Endothelial cell (in vitro differentiated cells): ENCODE results near the gene C4B. TPM values are rescaled to one million over a fixed set of nuclear protein-coding genes. Genes with fewer than 3 reads are reported as not detected.
"Not testable (repeated sequence)": the region's sequence is repeated elsewhere in the genome, so short reads cannot be mapped to it uniquely, and the experiment has no call there.

Experiments
- DNase-seq: peaks from one replicate; pipeline ENCODE4 v3.0.0; 2021; ENCODE audit warnings: low spot score
- H3K27ac Mint-ChIP-seq: one replicate; pipeline ENCODE4 v1.8.0; 2021; ENCODE audit warnings: mixed read lengths, inconsistent platforms; ENCODE audit not compliant: unreplicated experiment
- H3K27me3 Mint-ChIP-seq: one replicate; pipeline ENCODE4 v1.8.0; 2021; ENCODE audit warnings: mild to moderate bottlenecking, moderate library complexity, mixed read lengths, inconsistent platforms; ENCODE audit not compliant: unreplicated experiment
- H3K36me3 Mint-ChIP-seq: one replicate; pipeline ENCODE4 v1.8.0; 2021; ENCODE audit warnings: mild to moderate bottlenecking, low read depth, mixed read lengths, inconsistent platforms; ENCODE audit not compliant: unreplicated experiment
- H3K4me1 Mint-ChIP-seq: one replicate; pipeline ENCODE4 v1.8.0; 2021; ENCODE audit warnings: mild to moderate bottlenecking, mixed read lengths, inconsistent platforms; ENCODE audit not compliant: unreplicated experiment
- H3K4me3 Mint-ChIP-seq: one replicate; pipeline ENCODE4 v1.8.0; 2021; ENCODE audit warnings: mild to moderate bottlenecking, mixed read lengths, inconsistent platforms; ENCODE audit not compliant: unreplicated experiment
- H3K9me3 Mint-ChIP-seq: one replicate; pipeline ENCODE4 v1.8.0; 2021; ENCODE audit warnings: mixed read lengths, inconsistent platforms; ENCODE audit not compliant: unreplicated experiment
- total RNA-seq: library from RNA; stranded (reverse); fragmentation: NEBNext Ultra II Directional; extraction: Animal tissue kit (Norgen Biotek cat#: 25700); gene quantifications from one replicate; pipeline ENCODE4 v1.2.1, GENCODE V29; 2021; ENCODE audit not compliant: unreplicated experiment

C4B gene
- total RNA-seq, 1 donor from 2014 or later = 4.6 TPM

GRCh38 chr6:32028631-32029030, 14.0 kb downstream of the C4B start:
- not testable (repeated sequence) for H3K27me3 Mint-ChIP-seq, H3K27ac Mint-ChIP-seq, DNase-seq, H3K9me3 Mint-ChIP-seq, H3K4me1 Mint-ChIP-seq, H3K4me3 Mint-ChIP-seq, H3K36me3 Mint-ChIP-seq

GRCh38 chr6:32029553-32029952, 15.0 kb downstream of the C4B start:
- not testable (repeated sequence) for H3K9me3 Mint-ChIP-seq, DNase-seq, H3K27me3 Mint-ChIP-seq, H3K4me1 Mint-ChIP-seq, H3K36me3 Mint-ChIP-seq, H3K27ac Mint-ChIP-seq, H3K4me3 Mint-ChIP-seq

GRCh38 chr6:32035283-32036013, 20.9 kb downstream of the C4B start:
- not testable (repeated sequence) for H3K27me3 Mint-ChIP-seq, DNase-seq, H3K4me3 Mint-ChIP-seq, H3K9me3 Mint-ChIP-seq, H3K4me1 Mint-ChIP-seq, H3K36me3 Mint-ChIP-seq, H3K27ac Mint-ChIP-seq

GRCh38 chr6:32037136-32037535, 22.5 kb downstream of the C4B start:
- not testable (repeated sequence) for H3K4me1 Mint-ChIP-seq, H3K27ac Mint-ChIP-seq, H3K27me3 Mint-ChIP-seq, DNase-seq, H3K4me3 Mint-ChIP-seq, H3K9me3 Mint-ChIP-seq, H3K36me3 Mint-ChIP-seq

- H3K4me3 Mint-ChIP-seq, H3K9me3 Mint-ChIP-seq, H3K36me3 Mint-ChIP-seq, H3K4me1 Mint-ChIP-seq, H3K27ac Mint-ChIP-seq, DNase-seq, H3K27me3 Mint-ChIP-seq: not testable (repeated sequence)
Observed at GRCh38 chr6:32037598-32038524, 23.3 kb downstream of the C4B start, which contains the start of gene CYP21A2. TSS of gene CYP21A2 (plus strand) at chr6:32038415. CDS start at chr6:32038423, 8 bp downstream.

GRCh38 chr6:32038878-32039277, 24.3 kb downstream of the C4B start:
- not testable (repeated sequence) for H3K4me1 Mint-ChIP-seq, H3K27me3 Mint-ChIP-seq, DNase-seq, H3K4me3 Mint-ChIP-seq, H3K27ac Mint-ChIP-seq, H3K9me3 Mint-ChIP-seq, H3K36me3 Mint-ChIP-seq

GRCh38 chr6:32039321-32040274, 25.0 kb downstream of the C4B start:
- not testable (repeated sequence) for H3K36me3 Mint-ChIP-seq, H3K27me3 Mint-ChIP-seq, H3K27ac Mint-ChIP-seq, H3K4me1 Mint-ChIP-seq, H3K4me3 Mint-ChIP-seq, H3K9me3 Mint-ChIP-seq, DNase-seq

- H3K36me3 Mint-ChIP-seq, H3K4me1 Mint-ChIP-seq, DNase-seq, H3K27me3 Mint-ChIP-seq, H3K4me3 Mint-ChIP-seq, H3K27ac Mint-ChIP-seq, H3K9me3 Mint-ChIP-seq: not testable (repeated sequence)
Observed at GRCh38 chr6:32040299-32041049, 25.9 kb downstream of the C4B start.

GRCh38 chr6:32041050-32041321, 26.4 kb downstream of the C4B start:
- H3K27ac Mint-ChIP-seq, H3K4me3 Mint-ChIP-seq, H3K4me1 Mint-ChIP-seq, H3K27me3 Mint-ChIP-seq, DNase-seq, H3K9me3 Mint-ChIP-seq, H3K36me3 Mint-ChIP-seq: not testable (repeated sequence)

- DNase-seq, H3K4me1 Mint-ChIP-seq, H3K36me3 Mint-ChIP-seq, H3K27ac Mint-ChIP-seq, H3K27me3 Mint-ChIP-seq, H3K4me3 Mint-ChIP-seq, H3K9me3 Mint-ChIP-seq: not testable (repeated sequence)
Observed at GRCh38 chr6:32041385-32041784, 26.8 kb downstream of the C4B start.

- H3K27me3 Mint-ChIP-seq, H3K4me1 Mint-ChIP-seq, H3K9me3 Mint-ChIP-seq, DNase-seq, H3K36me3 Mint-ChIP-seq, H3K27ac Mint-ChIP-seq, H3K4me3 Mint-ChIP-seq: not testable (repeated sequence)
Observed at GRCh38 chr6:32042276-32042675, 27.7 kb downstream of the C4B start.
